NK-92 (cell line): ENCODE measurements around the gene CEP170B.
"Not testable (repeated sequence)": the region's sequence is repeated elsewhere in the genome, so short reads cannot be mapped to it uniquely, and the experiment has no call there.

Experiments
- DNase-seq: peaks from one replicate; lab custom pipeline; 2025; ENCODE audit not compliant: unreplicated experiment; lab: John Stamatoyannopoulos, UW

Gene CEP170B

GRCh38 chr14:104888489-104889374, 23.7 kb downstream of the CEP170B start:
- DNase-seq: no peak

- DNase-seq: no peak
Measured at GRCh38 chr14:104889375-104889757, 24.3 kb downstream of the CEP170B start.

- not testable (repeated sequence) for DNase-seq
Measured at GRCh38 chr14:104890292-104890691, 25.2 kb downstream of the CEP170B start.

- no peak for DNase-seq
Measured at GRCh38 chr14:104891121-104891551, 26.1 kb downstream of the CEP170B start.

- no peak for DNase-seq
Measured at GRCh38 chr14:104891664-104892530, 26.8 kb downstream of the CEP170B start.

- DNase-seq: no peak
Measured at GRCh38 chr14:104892531-104893434, 27.7 kb downstream of the CEP170B start.

- DNase-seq: no peak
Measured at GRCh38 chr14:104893435-104894207, 28.6 kb downstream of the CEP170B start.

- no peak for DNase-seq
Measured at GRCh38 chr14:104894331-104895206, 29.5 kb downstream of the CEP170B start.

- no peak for DNase-seq
Measured at GRCh38 chr14:104895207-104895785, 30.2 kb downstream of the CEP170B start.

GRCh38 chr14:104895786-104896661, 31.0 kb downstream of the CEP170B start:
- no peak for DNase-seq

- DNase-seq: no peak
Measured at GRCh38 chr14:104897330-104898194, 32.5 kb downstream of the CEP170B start.

- DNase-seq: no peak
Measured at GRCh38 chr14:104898195-104898558, 33.1 kb downstream of the CEP170B start.

GRCh38 chr14:104898870-104899510, 33.9 kb downstream of the CEP170B start:
- no peak for DNase-seq

- DNase-seq: no peak
Measured at GRCh38 chr14:104899781-104900180, 34.7 kb downstream of the CEP170B start.

- DNase-seq: no peak
Measured at GRCh38 chr14:104900639-104901512, 35.8 kb downstream of the CEP170B start.
